BJ (cell line): ENCODE measurements around the gene SIMC1. TPM values are rescaled to one million over a fixed set of nuclear protein-coding genes. Genes with fewer than 3 reads are reported as not detected.

Experiments used
- CTCF ChIA-PET: fragments of 350-600 bp; formaldehyde crosslinking; extraction: SDS; loops from one replicate; lab custom pipeline; 2021; ENCODE audit warnings: antibody characterized with exemption, inconsistent platforms; lab: Yijun Ruan, JAX
- POLR2A ChIA-PET: fragments of 300-600 bp; sonication (Branson Sonifier 250); formaldehyde crosslinking; extraction: SDS; loops from one replicate; lab custom pipeline; 2021; ENCODE audit warnings: antibody characterized with exemption; lab: Charles Lee
- DNase-seq: peaks from one replicate; pipeline ENCODE4 v3.0.0-alpha.2; 2011; ENCODE audit warnings: low read depth
- H3K27me3 ChIP-seq: 2 replicates; pipeline ENCODE4 v1.6.0; 2011; ENCODE audit warnings: low read length; ENCODE audit not compliant: control insufficient read depth, insufficient read depth
- H3K36me3 ChIP-seq: 2 replicates; pipeline ENCODE4 v1.5.1; 2011; ENCODE audit warnings: low read length; ENCODE audit not compliant: control insufficient read depth, insufficient read depth
- H3K4me3 ChIP-seq: 2 replicates; pipeline ENCODE4 v1.5.1; 2011; ENCODE audit warnings: low read depth, mild to moderate bottlenecking, control low read depth, low read length
- CTCF ChIP-seq: IDR thresholded peaks from 2 replicates; pipeline ENCODE4 v1.5.1; 2011; ENCODE audit warnings: low read depth, mild to moderate bottlenecking, control low read depth, inconsistent platforms, low read length, moderate library complexity; ENCODE audit not compliant: insufficient read depth
- polyA plus RNA-seq: library from polyadenylated mRNA; depleted of rRNA; stranded (reverse); fragments of >200 nt; gene quantifications from 2 replicates; pipeline ENCODE4 v1.2.3, GENCODE V29; 2011

Gene SIMC1
- polyA plus RNA-seq, 1 experiment: 8.0 TPM

- ChIA-PET CTCF (no interaction called here), POLR2A (no interaction called here)
- peaks cover 4% of the 10 kb centered on the region for H3K36me3 ChIP-seq
- no peaks in the 10 kb centered on the region for H3K27me3 ChIP-seq
- no peak for TF ChIP-seq CTCF
- peak overlapping the region; percentile 66 for H3K4me3 ChIP-seq
- DNase-seq: no peak
Measured at GRCh38 chr5:176364765-176365350, 126.6 kb downstream of the SIMC1 start.

DNA sequence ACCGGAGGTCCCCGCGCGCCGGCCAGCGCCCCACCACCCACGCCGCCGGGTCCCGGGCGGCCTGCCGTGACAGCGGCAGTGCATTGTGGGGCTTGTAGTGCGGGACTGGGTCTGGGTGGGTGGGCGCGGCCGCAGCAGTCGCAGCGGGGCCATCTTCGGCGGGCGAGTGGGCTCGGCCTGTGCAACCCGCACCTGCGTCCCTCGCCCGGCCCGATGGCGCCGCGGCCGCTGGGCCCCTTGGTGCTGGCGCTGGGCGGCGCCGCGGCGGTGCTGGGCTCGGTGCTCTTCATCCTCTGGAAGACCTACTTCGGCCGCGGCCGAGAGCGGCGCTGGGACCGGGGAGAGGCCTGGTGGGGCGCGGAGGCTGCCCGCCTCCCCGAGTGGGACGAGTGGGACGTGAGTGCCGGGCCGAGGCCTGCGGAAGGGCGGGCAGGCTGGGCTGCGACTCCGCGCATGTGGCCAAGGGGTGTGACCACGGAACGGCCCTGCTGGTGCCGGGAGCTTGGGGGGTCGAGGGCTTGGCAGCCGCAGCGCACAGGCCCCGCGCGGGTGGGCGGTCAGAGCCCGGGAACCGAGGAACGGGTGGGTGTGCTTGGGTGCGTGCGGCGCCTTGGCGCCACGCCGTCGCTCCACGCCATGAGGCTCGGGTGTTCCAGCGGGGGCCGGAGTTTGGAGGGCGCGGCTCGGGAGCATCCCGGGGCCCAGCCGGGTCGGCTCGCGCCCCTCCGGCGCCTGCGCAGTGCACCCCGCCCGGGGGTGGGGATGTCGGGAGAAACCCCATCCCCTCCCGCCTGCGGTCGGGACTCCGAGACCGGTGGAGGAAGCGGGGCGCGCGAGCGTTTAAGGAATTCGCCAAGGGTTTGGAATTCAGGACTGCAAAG, 127.4 kb downstream of the SIMC1 start, which contains the start of gene ARL10:
Gene ARL10 (plus strand): TSS at position 137 of the 881 bp plus-strand sequence. CDS start 77 bp downstream, at position 214.
- DNase-seq: no peak
- POLR2A ChIA-PET: no interaction called here
- CTCF ChIA-PET: no interaction called here
- H3K4me3 ChIP-seq: peak within 1 kb of the TSS; percentile 66
- no peak for TF ChIP-seq CTCF
- H3K27me3 ChIP-seq: no peaks in the 10 kb centered on the region
- H3K36me3 ChIP-seq: peaks cover 4% of the 10 kb centered on the region

GRCh38 chr5:176366232-176366894, 128.1 kb downstream of the SIMC1 start:
- POLR2A ChIA-PET: no interaction called here
- Histone ChIP-seq H3K36me3 (peaks cover 4% of the 10 kb centered on the region), H3K4me3 (peak overlapping the region; percentile 66), H3K27me3 (no peaks in the 10 kb centered on the region)
- no peak for DNase-seq
- CTCF ChIA-PET: no interaction called here
- no peak for TF ChIP-seq CTCF

- H3K36me3 ChIP-seq: peaks cover 13% of the 10 kb centered on the region
- no peak for TF ChIP-seq CTCF
- ChIA-PET POLR2A (no interaction called here), CTCF (interaction anchor here (0.9 kb wide), 1 partner anchor 11 kb away, joined by 3 read pairs; no protein-coding TSS in a partner anchor)
- H3K27me3 ChIP-seq: no peaks in the 10 kb centered on the region
- no peak for DNase-seq
- H3K4me3 ChIP-seq: no peak overlapping the region
Measured at GRCh38 chr5:176368726-176369125, 130.5 kb downstream of the SIMC1 start.
